H1 (cell line): ENCODE data around the gene SELPLG. TPM values are rescaled to one million over a fixed set of nuclear protein-coding genes. Genes with fewer than 3 reads are reported as not detected.

Experiments
- BACH1 ChIP-seq: IDR thresholded peaks from 2 replicates; pipeline ENCODE4 v1.6.1; 2012; ENCODE audit warnings: low read length, improper control_type of control experiment
- BCL11A ChIP-seq, 2 experiments: IDR thresholded peaks; one replicate each; pipeline ENCODE4 v1.6.1; 2011; ENCODE audit warnings: low read depth in 2 of 2, low read length in 2 of 2, mild to moderate bottlenecking in 2 of 2
- CREB1 ChIP-seq: IDR thresholded peaks from 2 replicates; pipeline ENCODE4 v1.6.1; 2012; ENCODE audit warnings: inconsistent platforms
- FOSL1 ChIP-seq: IDR thresholded peaks from 2 replicates; pipeline ENCODE4 v1.6.1; 2011; ENCODE audit warnings: mild to moderate bottlenecking, low read depth, low read length, moderate library complexity; ENCODE audit not compliant: insufficient read depth
- GTF2F1 ChIP-seq: IDR thresholded peaks from 2 replicates; pipeline ENCODE4 v1.6.1; 2012; ENCODE audit warnings: low read depth, low read length, improper control_type of control experiment, borderline replicate concordance
- HDAC2 ChIP-seq, 2 experiments: fragments of 300-600 bp in 1 of 2; sonication (generic) in 1 of 2; IDR thresholded peaks; 2 replicates each; pipeline ENCODE4 v1.6.1; 2011 to 2012; ENCODE audit warnings: low read depth in 2 of 2, low read length in 2 of 2, mild to moderate bottlenecking in 2 of 2, moderate library complexity in 2 of 2, borderline replicate concordance in 1 of 2, inconsistent platforms in 1 of 2
- POU5F1 ChIP-seq: IDR thresholded peaks from 2 replicates; pipeline ENCODE4 v1.6.1; 2011; ENCODE audit warnings: low read depth, mild to moderate bottlenecking, low read length, moderate library complexity
- RAD21 ChIP-seq, 2 experiments: IDR thresholded peaks in 1 of 2; conservative IDR thresholded peaks in 1 of 2; 2 replicates each; pipeline ENCODE4 v1.6.1; 2011; ENCODE audit warnings: low read depth in 2 of 2, low read length in 2 of 2, improper control_type of control experiment in 1 of 2, inconsistent platforms in 1 of 2, mild to moderate bottlenecking in 1 of 2, moderate library complexity in 1 of 2
- SIN3A ChIP-seq, 2 experiments: IDR thresholded peaks in 1 of 2; conservative IDR thresholded peaks in 1 of 2; 2 replicates each; pipeline ENCODE4 v1.6.1; 2011 to 2012; ENCODE audit warnings: low read length in 2 of 2, improper control_type of control experiment in 1 of 2, low read depth in 1 of 2, mild to moderate bottlenecking in 1 of 2
- TAF1 ChIP-seq: IDR thresholded peaks from 2 replicates; pipeline ENCODE4 v1.6.1; 2011; ENCODE audit warnings: mild to moderate bottlenecking, low read depth, low read length
- ZNF274 ChIP-seq: IDR thresholded peaks from 2 replicates; pipeline ENCODE4 v1.7.0; 2012; ENCODE audit warnings: low read length, borderline replicate concordance; ENCODE audit errors: extremely low read depth
- polyA plus RNA-seq, 7 experiments: library from polyadenylated mRNA; depleted of rRNA in 3 of 7; stranded (reverse) in 5 of 7; unstranded in 2 of 7; fragments of >200 nt in 5 of 7; fragments of 200-250 nt in 2 of 7; gene quantifications; 1 replicate in 5 of 7; 2 replicates in 1 of 7; 4 replicates in 1 of 7; pipeline versions ENCODE4 v1.2.1 to v1.2.3, GENCODE V29; 2011 to 2013; ENCODE audit warnings: missing spikeins in 2 of 7, mixed read lengths in 2 of 7
- total RNA-seq: library from RNA; stranded (reverse); fragmentation: NEBNext Ultra II Directional; extraction: Animal tissue kit (Norgen Biotek cat#: 25700); gene quantifications from 2 replicates; pipeline ENCODE4 v1.2.1, GENCODE V29; 2021

Gene SELPLG
- total and polyA plus RNA-seq, 2 of the 8 experiments (the other 6 are each of a cell fraction or from before 2014, with no cell fraction given), result 0.18 TPM; not detected in 1

DNA sequence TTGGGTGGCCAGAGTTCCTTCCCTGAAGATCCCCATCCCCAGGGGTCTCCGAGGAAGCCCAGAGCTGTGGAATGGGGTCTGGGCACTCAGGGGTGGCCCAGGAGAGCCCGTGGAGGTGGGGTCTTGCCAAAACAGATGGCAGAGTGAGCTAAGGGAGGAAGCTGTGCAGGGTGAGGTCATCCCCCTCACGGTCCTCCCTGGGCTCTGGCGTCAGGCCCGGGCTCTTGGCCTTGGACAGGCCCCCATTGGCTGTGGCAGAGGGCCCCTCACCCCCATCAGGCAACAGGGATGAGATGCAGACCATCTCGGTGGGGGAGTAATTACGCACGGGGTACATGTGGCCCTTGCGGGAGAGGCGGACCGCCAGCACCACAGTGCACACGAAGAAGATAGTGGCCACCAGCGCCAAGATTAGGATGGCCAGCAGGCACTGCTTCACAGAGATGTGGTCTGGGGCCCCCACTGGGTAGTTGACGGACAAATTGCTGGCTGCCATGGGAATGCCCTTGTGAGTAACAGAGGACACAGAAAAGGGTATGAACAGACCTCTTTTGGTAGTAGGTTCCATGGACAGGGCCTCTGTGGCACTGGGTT lies 10.7 kb downstream of the SELPLG start (continued):
- no peak for TF ChIP-seq POU5F1
- no peak for TF ChIP-seq GTF2F1
- TF ChIP-seq FOSL1, result no peak
- TF ChIP-seq CREB1, result no peak
- no peak for TF ChIP-seq TAF1
- no peak for TF ChIP-seq HDAC2 (IDR thresholded peaks at IDR 0.05; ENCODE audit: borderline replicate concordance in 1 of 2, low read depth in 2 of 2, low read length in 2 of 2)
- TF ChIP-seq RAD21 (IDR thresholded peaks at IDR 0.05 in 1 of 2, conservative IDR thresholded peaks at IDR 0.05 in 1 of 2; ENCODE audit: low read depth in 2 of 2, low read length in 2 of 2), result no peak
- TF ChIP-seq SIN3A (conservative IDR thresholded peaks at IDR 0.05 in 1 of 2, IDR thresholded peaks at IDR 0.05 in 1 of 2; ENCODE audit: low read depth in 1 of 2, low read length in 2 of 2), result no peak
- no peak for TF ChIP-seq BCL11A (IDR thresholded peaks at IDR 0.05; ENCODE audit: low read depth in 2 of 2, low read length in 2 of 2)
- no peak for TF ChIP-seq ZNF274
- TF ChIP-seq BACH1, result no peak
